OCI-LY1 (cell line): ENCODE measurements around the gene MED25.

Source experiments
- H2AFZ ChIP-seq: fragments of 200-600 bp; sonication (generic), shearing (Covaris generic); 2 replicates; pipeline ENCODE4 v1.6.0; 2014; ENCODE audit warnings: antibody characterized with exemption, mild to moderate bottlenecking, low read length
- H3F3A ChIP-seq: fragments of 200-600 bp; sonication (generic), shearing (Covaris generic); 2 replicates; pipeline ENCODE4 v1.6.0; 2014; ENCODE audit warnings: mild to moderate bottlenecking, antibody characterized with exemption, low read length, moderate library complexity; ENCODE audit not compliant: insufficient read depth
- H3K27ac ChIP-seq: fragments of 200-600 bp; sonication (generic); 2 replicates; pipeline ENCODE4 v1.5.1; 2014; ENCODE audit warnings: low read length, mixed run types, mild to moderate bottlenecking, low read depth; ENCODE audit not compliant: poor library complexity, severe bottlenecking
- H3K27me3 ChIP-seq: fragments of 200-600 bp; sonication (generic); 2 replicates; pipeline ENCODE4 v1.6.0; 2014; ENCODE audit warnings: antibody characterized with exemption, mild to moderate bottlenecking, low read length, moderate library complexity; ENCODE audit not compliant: insufficient read depth
- H3K36me3 ChIP-seq: fragments of 200-600 bp; sonication (generic); 2 replicates; pipeline ENCODE4 v1.6.1; 2014; ENCODE audit warnings: mild to moderate bottlenecking, antibody characterized with exemption, low read length, moderate library complexity, mixed read lengths; ENCODE audit not compliant: insufficient read depth
- H3K4me1 ChIP-seq: fragments of 200-600 bp; sonication (generic); 2 replicates; pipeline ENCODE4 v1.5.1; 2014; ENCODE audit warnings: mild to moderate bottlenecking, low read length, moderate library complexity; ENCODE audit not compliant: insufficient read depth, severe bottlenecking
- H3K4me2 ChIP-seq: fragments of 200-600 bp; sonication (generic), shearing (Covaris generic); 2 replicates; pipeline ENCODE4 v1.6.1; 2014; ENCODE audit warnings: low read length
- H3K4me3 ChIP-seq: fragments of 200-600 bp; sonication (generic); 2 replicates; pipeline ENCODE4 v1.5.1; 2014; ENCODE audit warnings: low read length, low read depth, mild to moderate bottlenecking, mixed read lengths; ENCODE audit not compliant: poor library complexity, severe bottlenecking
- H3K79me2 ChIP-seq: fragments of 200-600 bp; shearing (Covaris generic); 2 replicates; pipeline ENCODE4 v1.6.1; 2016; ENCODE audit warnings: mixed run types, low read length, mixed read lengths; ENCODE audit not compliant: insufficient read depth
- H3K9ac ChIP-seq: fragments of 200-600 bp; sonication (generic), shearing (Covaris generic); 2 replicates; pipeline ENCODE4 v1.6.1; 2014; ENCODE audit warnings: mild to moderate bottlenecking, low read length, mixed read lengths
- H3K9me2 ChIP-seq: fragments of 200-600 bp; sonication (generic), shearing (Covaris generic); 2 replicates; pipeline ENCODE4 v1.6.1; 2014; ENCODE audit warnings: low read depth, mild to moderate bottlenecking, low read length, mixed read lengths
- H3K9me3 ChIP-seq: fragments of 200-600 bp; shearing (Covaris generic); 2 replicates; pipeline ENCODE4 v1.6.1; 2014; ENCODE audit warnings: low read length, mixed read lengths
- H4K20me1 ChIP-seq: fragments of 200-600 bp; sonication (generic), shearing (Covaris generic); 2 replicates; pipeline ENCODE4 v1.6.0; 2016; ENCODE audit warnings: mild to moderate bottlenecking, low read length; ENCODE audit not compliant: insufficient read depth
- CTCF ChIP-seq: fragments of 200-600 bp; sonication (generic), shearing (Covaris generic); IDR thresholded peaks from 2 replicates; pipeline ENCODE4 v1.5.1; 2017; ENCODE audit warnings: mild to moderate bottlenecking, antibody characterized with exemption, low read length, moderate library complexity, mixed read lengths
- EZH2 ChIP-seq: fragments of 200-600 bp; sonication (generic), shearing (Covaris generic); IDR thresholded peaks from 2 replicates; pipeline ENCODE4 v1.8.0; 2017; ENCODE audit warnings: borderline replicate concordance, mixed run types, mild to moderate bottlenecking, antibody characterized with exemption, low read length, moderate library complexity, mixed read lengths

MED25 gene

GRCh38 chr19:49877020-49877878 lies 59.2 kb downstream of the MED25 start, which contains the start of the genes AKT1S1 and TBC1D17:
Gene AKT1S1, minus strand, starts transcription at chr19:49877355. Its CDS starts 4,060 bp downstream, at chr19:49873295.
Gene TBC1D17, plus strand, starts transcription at chr19:49877702. Its CDS starts 22 bp downstream, at chr19:49877724.
- H2AFZ ChIP-seq, result peak within 1 kb of the TSS; percentile 70
- H3K36me3 ChIP-seq, result peaks cover 30% of the 10 kb centered on the region

GRCh38 chr19:49877879-49878743 lies 60.0 kb downstream of the MED25 start:
- H3K36me3 ChIP-seq, result peaks cover 38% of the 10 kb centered on the region
- no peaks in the 10 kb centered on the region for H3K9me2 ChIP-seq
- H2AFZ ChIP-seq, result no peak overlapping the region
- no peaks in the 10 kb centered on the region for H3K27me3 ChIP-seq
- H4K20me1 ChIP-seq, result no peaks in the 10 kb centered on the region
- H3K9me3 ChIP-seq, result 0 out of 2 replicates have a peak, but pooled peaks cover 2% of the 10 kb centered on the region
- peak overlapping the region; percentile 93 for H3K4me3 ChIP-seq
- peak overlapping the region; percentile 98 for H3K9ac ChIP-seq
- no peaks in the 10 kb centered on the region for H3F3A ChIP-seq
- peaks cover 8% of the 10 kb centered on the region for H3K79me2 ChIP-seq
- H3K4me2 ChIP-seq, result peak overlapping the region; percentile 94
- peaks cover 30% of the 10 kb centered on the region for H3K4me1 ChIP-seq
- TF ChIP-seq CTCF, result no peak
- TF ChIP-seq EZH2, result no peak
- H3K27ac ChIP-seq, result peak overlapping the region; percentile 93

More at GRCh38 chr19:49877020-49877878, 59.2 kb downstream of the MED25 start, which contains the start of the genes AKT1S1 and TBC1D17:
- Histone ChIP-seq H3F3A (no peaks in the 10 kb centered on the region), H3K9me2 (no peaks in the 10 kb centered on the region), H3K27ac (peak within 1 kb of the TSS; percentile 93), H4K20me1 (no peaks in the 10 kb centered on the region), H3K9me3 (no peaks in the 10 kb centered on the region), H3K27me3 (no peaks in the 10 kb centered on the region), H3K9ac (peak within 1 kb of the TSS; percentile 98), H3K79me2 (peaks cover 8% of the 10 kb centered on the region), H3K4me1 (peaks cover 30% of the 10 kb centered on the region), H3K4me2 (peak within 1 kb of the TSS; percentile 96), H3K4me3 (peak within 1 kb of the TSS; percentile 93)
- TF ChIP-seq CTCF (no peak), EZH2 (no peak)

GRCh38 chr19:49878744-49879070 lies 60.6 kb downstream of the MED25 start:
- H3K27me3 ChIP-seq, result no peaks in the 10 kb centered on the region
- peak overlapping the region; percentile 61 for H3K27ac ChIP-seq
- no peaks in the 10 kb centered on the region for H3K9me2 ChIP-seq
- H4K20me1 ChIP-seq, result no peaks in the 10 kb centered on the region
- H3K9ac ChIP-seq, result peak overlapping the region; percentile 98
- no peak overlapping the region for H2AFZ ChIP-seq
- peaks cover 30% of the 10 kb centered on the region for H3K4me1 ChIP-seq
- 0 out of 2 replicates have a peak, but pooled peaks cover 3% of the 10 kb centered on the region for H3K9me3 ChIP-seq
- no peak for TF ChIP-seq EZH2
- no peak for TF ChIP-seq CTCF
- H3F3A ChIP-seq, result no peaks in the 10 kb centered on the region
- H3K4me3 ChIP-seq, result peak overlapping the region; percentile 93
- H3K79me2 ChIP-seq, result peaks cover 8% of the 10 kb centered on the region
- H3K36me3 ChIP-seq, result peaks cover 44% of the 10 kb centered on the region
- peak overlapping the region; percentile 94 for H3K4me2 ChIP-seq
